Heart right ventricle (tissue), 16 donors: ENCODE measurements around the gene GRPEL1. TPM values are rescaled to one million over a fixed set of nuclear protein-coding genes. Genes with fewer than 3 reads are reported as not detected.

Experiments used
- ATAC-seq, 8 donors: fragments of 200-7000 bp; cut with Tn5 transposase; one replicate each; pipeline ENCODE4 v1.9.1; 2020; ENCODE audit warnings: mild to moderate bottlenecking in 8 of 8, moderate library complexity in 8 of 8, moderate number of reproducible peaks in 1 of 8
- DNase-seq, 2 donors: peaks; one replicate each; pipeline ENCODE4 v3.0.0-alpha.2; 2020
- H3K27ac ChIP-seq, 10 donors: fragments of 200-600 bp; sonication (generic) in 2 of 10; one replicate each; pipeline versions ENCODE4 v1.5.0 to v1.8.0; 2020 to 2022; ENCODE audit warnings: mild to moderate bottlenecking in 3 of 10
- H3K27me3 ChIP-seq, 7 donors: fragments of 200-600 bp; one replicate each; pipeline ENCODE4 v1.8.0; 2021 to 2022; ENCODE audit warnings: mild to moderate bottlenecking in 2 of 7
- H3K36me3 ChIP-seq, 9 donors: fragments of 200-600 bp; sonication (generic) in 1 of 9; one replicate each; pipeline versions ENCODE4 v1.5.0 to v1.8.0; 2020 to 2022; ENCODE audit warnings: mild to moderate bottlenecking in 2 of 9
- H3K4me1 ChIP-seq, 9 donors: fragments of 200-600 bp; sonication (generic) in 1 of 9; one replicate each; pipeline versions ENCODE4 v1.5.0 to v1.8.0; 2020 to 2022; ENCODE audit warnings: mild to moderate bottlenecking in 4 of 9
- H3K4me3 ChIP-seq, 10 donors: fragments of 200-600 bp; sonication (generic) in 2 of 10; one replicate each; pipeline versions ENCODE4 v1.5.0 to v1.8.0; 2020 to 2022; ENCODE audit warnings: mild to moderate bottlenecking in 7 of 10, moderate library complexity in 2 of 10
- H3K9me3 ChIP-seq, 11 donors: fragments of 200-600 bp in 10 of 11; sonication (generic) in 2 of 11; one replicate each; pipeline versions ENCODE4 v1.5.0 to v1.8.0; 2013 to 2022; ENCODE audit warnings: mild to moderate bottlenecking in 2 of 11, control low read depth in 1 of 11, moderate library complexity in 1 of 11
- CTCF ChIP-seq, 9 donors: fragments of 200-600 bp; sonication (generic) in 2 of 9; IDR thresholded peaks; one replicate each; pipeline versions ENCODE4 v1.5.0 to v1.8.0; 2021 to 2022; ENCODE audit warnings: antibody characterized with exemption in 9 of 9, mild to moderate bottlenecking in 5 of 9, moderate library complexity in 1 of 9
- WGBS, 2 donors: extraction: QIAGEN DNeasy Blood & Tissue Kit; methylation state at CpG; one replicate each; pipeline ENCODE4 v1.1.7; 2013; ENCODE audit warnings: inconsistent platforms in 1 of 2; 5-methylcytosine and 5-hydroxymethylcytosine counted together
- intact Hi-C, 10 donors: fragments of 100-400 bp; cut with DNase I; formaldehyde crosslinking; loops; one replicate each; pipeline versions ENCODE4 v1.11.1 to v1.14.2; 2022
- polyA plus RNA-seq, 2 donors: library from polyadenylated mRNA; stranded (reverse); fragments of 200-250 nt; gene quantifications; one replicate each; pipeline ENCODE4 v1.2.3, GENCODE V29; 2013
- total RNA-seq, 10 donors: library from RNA; stranded (reverse); fragmentation: NEBNext Ultra II Directional in 3 of 10; extraction: Animal tissue kit (Norgen Biotek cat#: 25700) in 3 of 10; gene quantifications; one replicate each; pipeline versions ENCODE4 v1.2.1 to v1.2.4, GENCODE V29; 2021 to 2023
- donor health status: Arrhythmogenic right ventricular cardiomyopathy.
- donor health status: ischemic (EF 13 %, LVEDD 7.1; RV severe dilation, severe dysfunction).
- donor health status: healthy with polysubstance abuse.
- donor health status: DM: no; HTN: yes; CAD: no.
- donor health status: DM: no; HTN: no; CAD: no.
- donor health status: ischemic (EF 25% LVEDD 6.9; RV normal size, moderate dysfunction).
- donor health status: ischemic (EF 25% LVEDD 5.7; RV mildly dilated, moderate dysfunction).
- donor health status: healthy.
- donor health status: DM: yes; HTN: yes; CAD: no.
- donor health status: Ischemic cardiomyopathy.
- donor health status: ischemic (EF 35%, LVEDD 5.7; RV mildly dilated, moderate dysfunction).
- donor health status: nonischemic (EF 11% LVEDD 7.7; RV severe dilation, severe dysfunction).
- donor health status: DM: yes; HTN: yes; CAD: no.
- donor health status: PGD.
- donor health status: ischemic (EF 29% LVEDD 5.4; RV normal size, mild dysfunction).
- donor health status: nonischemic (EF 23%, LVEDD 6.1; RV moderate dilation, normal function).

The GRPEL1 gene
- total and polyA plus RNA-seq, 12 donors: 38.7 to 83.3 (median 55.8) TPM

- H3K36me3 ChIP-seq: peaks cover 0 to 3% (median 0%) of the 10 kb centered on the region in 9 donors
- ATAC-seq (peak; percentile 60 to 87 (median 76)), DNase-seq (peak; percentile 63 to 74)
- no peaks in the 10 kb centered on the region for H3K27me3 ChIP-seq
- peak overlapping the region in 6 of 10 donors; percentile 77 to 89 (median 88) for H3K27ac ChIP-seq
- H3K4me1 ChIP-seq: peaks cover 3 to 29% (median 22%) of the 10 kb centered on the region in 9 donors
- intact Hi-C loops: loop anchor here in 1 of 10 donors (2.0 to 10.0 kb wide), 2 partner anchors 55 to 83 kb away; no protein-coding TSS in a partner anchor
- peak; percentile 60 to 88 (median 83) for TF ChIP-seq CTCF (IDR thresholded peaks at IDR 0.05)
- 20 to 22% methylated on average over 24 of the region's 24 CpGs for WGBS, 2 donors
- no peaks in the 10 kb centered on the region for H3K9me3 ChIP-seq
- peak overlapping the region in 9 of 10 donors; percentile 48 to 81 (median 72) for H3K4me3 ChIP-seq
These were observed 34.0 kb upstream of the GRPEL1 start for GRCh38 chr4:7101692-7102515.

- WGBS, 2 donors: 89 to 90% methylated on average over 7 of the region's 7 CpGs
- DNase-seq (no peak), ATAC-seq (no peak)
- Histone ChIP-seq H3K27me3 (no peaks in the 10 kb centered on the region), H3K9me3 (no peaks in the 10 kb centered on the region), H3K4me3 (no peak overlapping the region), H3K27ac (no peak overlapping the region), H3K36me3 (peaks cover 0 to 3% (median 0%) of the 10 kb centered on the region in 9 donors), H3K4me1 (peaks cover 0 to 1% (median 0%) of the 10 kb centered on the region in 9 donors)
- no peak for TF ChIP-seq CTCF (IDR thresholded peaks at IDR 0.05)
- intact Hi-C loops: no loop called here
These were observed 28.4 kb upstream of the GRPEL1 start for GRCh38 chr4:7096236-7096635.

GRCh38 chr4:7095611-7096155, 27.8 kb upstream of the GRPEL1 start:
- H3K4me3 ChIP-seq: no peak overlapping the region
- no peaks in the 10 kb centered on the region for H3K4me1 ChIP-seq
- no peaks in the 10 kb centered on the region for H3K9me3 ChIP-seq
- no peaks in the 10 kb centered on the region for H3K27me3 ChIP-seq
- no peak for TF ChIP-seq CTCF (IDR thresholded peaks at IDR 0.05)
- 85 to 88% methylated on average over 16 of the region's 16 CpGs for WGBS, 2 donors
- DNase-seq (no peak), ATAC-seq (peak in 1 of 8 donors; percentile 24)
- no peak overlapping the region for H3K27ac ChIP-seq
- intact Hi-C loops: no loop called here
- peaks cover 0 to 3% (median 0%) of the 10 kb centered on the region in 9 donors for H3K36me3 ChIP-seq

DNA sequence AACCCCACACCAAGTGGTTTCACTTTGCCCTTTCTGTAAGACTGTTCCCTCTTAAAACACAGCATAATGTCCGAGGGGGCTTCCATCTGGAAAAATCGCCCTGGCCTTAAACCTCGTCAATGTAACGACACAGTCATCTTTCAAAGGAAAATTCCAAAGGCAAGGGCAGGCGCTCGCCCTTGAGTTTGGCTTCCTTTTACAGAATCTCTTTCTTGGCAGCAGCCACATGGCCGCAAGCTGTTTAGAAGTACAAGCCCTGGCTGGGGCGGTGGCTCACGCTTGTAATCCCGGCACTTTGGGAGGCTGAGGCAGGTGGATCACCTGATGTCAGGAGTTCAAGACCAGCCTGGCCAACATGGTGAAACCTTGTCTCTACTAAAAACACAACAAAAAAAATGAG, 27.1 kb upstream of the GRPEL1 start:
- DNase-seq: no peak
- 77 to 84% methylated on average over 10 of the region's 10 CpGs for WGBS, 2 donors
- no peaks in the 10 kb centered on the region for H3K27me3 ChIP-seq
- H3K4me1 ChIP-seq: no peaks in the 10 kb centered on the region
- no peaks in the 10 kb centered on the region for H3K36me3 ChIP-seq
- no peaks in the 10 kb centered on the region for H3K9me3 ChIP-seq
- no peak for TF ChIP-seq CTCF (IDR thresholded peaks at IDR 0.05)
- H3K4me3 ChIP-seq: no peak overlapping the region
- H3K27ac ChIP-seq: no peak overlapping the region
- no peak for ATAC-seq
- intact Hi-C loops: no loop called here
